Kidney (tissue), 14 donors: ENCODE measurements around the gene KDM4C. TPM values are rescaled to one million over a fixed set of nuclear protein-coding genes. Genes with fewer than 3 reads are reported as not detected.

Experiments used
- DNase-seq, 5 donors: peaks; one replicate each; pipeline ENCODE4 v3.0.0-alpha.2; 2013 to 2020
- FAIRE-seq: peaks from 2 replicates; lab custom pipeline; 2012; peaks lifted over from hg19 to GRCh38; lab: Jason Lieb, UNC
- H3K27ac ChIP-seq, 2 donors: one replicate each; pipeline ENCODE4 v1.7.0; 2013; ENCODE audit warnings: low read depth in 2 of 2, low read length in 2 of 2, inconsistent platforms in 1 of 2
- H3K27me3 ChIP-seq: one replicate; pipeline ENCODE4 v1.7.1; 2013; ENCODE audit warnings: low read length, inconsistent platforms; ENCODE audit not compliant: control insufficient read depth, insufficient read depth
- H3K36me3 ChIP-seq, 3 donors: one replicate each; pipeline versions ENCODE4 v1.7.0 to v1.7.1; 2013; ENCODE audit warnings: low read length in 3 of 3, control low read depth in 1 of 3, inconsistent platforms in 1 of 3; ENCODE audit not compliant: insufficient read depth in 3 of 3, control insufficient read depth in 2 of 3
- H3K4me1 ChIP-seq, 3 donors: one replicate each; pipeline versions ENCODE4 v1.7.0 to v1.7.1; 2013; ENCODE audit warnings: low read length in 3 of 3, inconsistent platforms in 1 of 3, low read depth in 1 of 3; ENCODE audit not compliant: control insufficient read depth in 2 of 3, insufficient read depth in 2 of 3
- H3K4me3 ChIP-seq, 3 donors: one replicate each; pipeline versions ENCODE4 v1.7.0 to v1.8.1; 2013; ENCODE audit warnings: low read length in 3 of 3, control low read depth in 1 of 3, inconsistent platforms in 1 of 3
- H3K9ac ChIP-seq, 3 donors: one replicate each; pipeline versions ENCODE4 v1.7.0 to v1.7.1; 2013; ENCODE audit warnings: low read length in 3 of 3, control low read depth in 1 of 3, inconsistent platforms in 1 of 3
- H3K9me3 ChIP-seq, 3 donors: one replicate each; pipeline versions ENCODE4 v1.7.0 to v1.7.1; 2013; ENCODE audit warnings: low read length in 3 of 3, control low read depth in 1 of 3, inconsistent platforms in 1 of 3; ENCODE audit not compliant: control insufficient read depth in 2 of 3, insufficient read depth in 1 of 3
- CTCF ChIP-seq: IDR thresholded peaks from 3 replicates; pipeline ENCODE4 v1.5.1; 2012; ENCODE audit warnings: mild to moderate bottlenecking, moderate library complexity, borderline replicate concordance; ENCODE audit not compliant: insufficient read depth; ENCODE audit errors: extremely low read depth
- intact Hi-C: fragments of 100-400 bp; cut with DNase I; formaldehyde crosslinking; loops from one replicate; pipeline ENCODE4 v1.11.1; 2022
- polyA plus RNA-seq: library from polyadenylated mRNA; stranded (reverse); fragments of 350-450 nt; fragmentation: Illumina TruSeq; extraction: RNeasy Lipid Tissue Mini Kit (QIAGEN cat#74804); gene quantifications from one replicate; pipeline ENCODE4 v1.2.3, GENCODE V29; 2014; ENCODE audit warnings: low read depth, low replicate concordance; ENCODE audit not compliant: insufficient read depth
- total RNA-seq: library from RNA; stranded (reverse); fragmentation: NEBNext Ultra II Directional; extraction: Animal tissue kit (Norgen Biotek cat#: 25700); gene quantifications from one replicate; pipeline ENCODE4 v1.2.1, GENCODE V29; 2021
- donor health status: control.
- donor health status: control.
- donor health status: control.
- donor health status: control.
- donor health status: control.
- donor health status: DM: yes; HTN: yes; CAD: no.
- donor health status: Normal renal cell carcinoma (clear cell type).

Gene KDM4C
- total and polyA plus RNA-seq, 2 donors from 2014 or later = 7.1 to 47.1 TPM

- Histone ChIP-seq H3K4me3 (no peak overlapping the region), H3K27ac (no peak overlapping the region), H3K9me3 (no peaks in the 10 kb centered on the region), H3K27me3 (no peaks in the 10 kb centered on the region), H3K4me1 (no peaks in the 10 kb centered on the region), H3K36me3 (no peaks in the 10 kb centered on the region), H3K9ac (no peak overlapping the region)
- intact Hi-C loops = no loop called here
- DNase-seq (no peak), FAIRE-seq (no peak)
- TF ChIP-seq CTCF = no peak
These were observed 339.4 kb downstream of the KDM4C start for GRCh38 chr9:7097040-7097715.

GRCh38 chr9:7097785-7098752 is 340.3 kb downstream of the KDM4C start:
- Histone ChIP-seq H3K9me3 (no peaks in the 10 kb centered on the region), H3K4me1 (no peaks in the 10 kb centered on the region), H3K27me3 (no peaks in the 10 kb centered on the region), H3K36me3 (no peaks in the 10 kb centered on the region), H3K9ac (no peak overlapping the region), H3K27ac (no peak overlapping the region), H3K4me3 (no peak overlapping the region)
- intact Hi-C loops = no loop called here
- FAIRE-seq (no peak), DNase-seq (no peak)
- no peak for TF ChIP-seq CTCF

- no peak for TF ChIP-seq CTCF
- H3K4me1 ChIP-seq = no peaks in the 10 kb centered on the region
- DNase-seq (peak in 1 of 5 donors; percentile 39), FAIRE-seq (no peak)
- H3K9ac ChIP-seq = no peak overlapping the region
- H3K36me3 ChIP-seq = peaks cover 0 to 15% (median 8%) of the 10 kb centered on the region in 3 donors
- H3K27me3 ChIP-seq = no peaks in the 10 kb centered on the region
- no peaks in the 10 kb centered on the region for H3K9me3 ChIP-seq
- intact Hi-C loops = no loop called here
- no peak overlapping the region for H3K4me3 ChIP-seq
- no peak overlapping the region for H3K27ac ChIP-seq
These were observed 345.6 kb downstream of the KDM4C start for GRCh38 chr9:7103367-7103766.
